ENCODE measurements around the gene USP32.

The USP32 gene

DNA sequence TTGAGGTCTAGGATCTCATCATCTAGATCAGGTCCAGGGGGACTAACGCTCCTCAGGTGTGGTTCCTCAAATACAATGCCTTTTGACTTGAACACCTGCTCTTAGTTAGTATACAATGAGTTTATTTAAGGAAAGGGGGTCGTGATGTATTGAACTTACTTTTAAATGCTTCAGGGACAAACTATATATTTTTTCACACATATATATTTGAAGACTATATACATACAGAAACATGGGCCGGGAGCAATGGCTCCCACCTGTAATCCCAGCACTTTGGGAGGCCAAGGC, 11.5 kb upstream of the USP32 start:
- Histone ChIP-seq H2AFZ (ENCODE audit: low read length) (no peak overlapping the region), H3K9ac (ENCODE audit: low read depth, low read length, poor library complexity, severe bottlenecking) (no peak overlapping the region), H3K27me3 (ENCODE audit: insufficient read depth, low read length, poor library complexity, severe bottlenecking) (no peaks in the 10 kb centered on the region), H3K4me2 (ENCODE audit: low read depth, low read length, poor library complexity, severe bottlenecking) (no peak overlapping the region), H3K36me3 (ENCODE audit: insufficient read depth, low read length) (no peaks in the 10 kb centered on the region), H4K20me1 (ENCODE audit: insufficient read depth, low read length, poor library complexity, severe bottlenecking) (no peaks in the 10 kb centered on the region), H3K4me3 (ENCODE audit: low read length, poor library complexity, severe bottlenecking) (no peak overlapping the region), H3K9me3 (ENCODE audit: insufficient read depth, low read depth, low read length) (no peaks in the 10 kb centered on the region), H3K79me2 (ENCODE audit: insufficient read depth, low read length) (no peaks in the 10 kb centered on the region), H3K9me2 (replicated peaks; ENCODE audit: low read depth, low read length) (no peaks in the 10 kb centered on the region), H3F3A (ENCODE audit: low read depth) (no peaks in the 10 kb centered on the region), H3K4me1 (ENCODE audit: insufficient read depth, low read length, poor library complexity, severe bottlenecking) (peaks cover 1% of the 10 kb centered on the region)
- TF ChIP-seq, protein P1, sequence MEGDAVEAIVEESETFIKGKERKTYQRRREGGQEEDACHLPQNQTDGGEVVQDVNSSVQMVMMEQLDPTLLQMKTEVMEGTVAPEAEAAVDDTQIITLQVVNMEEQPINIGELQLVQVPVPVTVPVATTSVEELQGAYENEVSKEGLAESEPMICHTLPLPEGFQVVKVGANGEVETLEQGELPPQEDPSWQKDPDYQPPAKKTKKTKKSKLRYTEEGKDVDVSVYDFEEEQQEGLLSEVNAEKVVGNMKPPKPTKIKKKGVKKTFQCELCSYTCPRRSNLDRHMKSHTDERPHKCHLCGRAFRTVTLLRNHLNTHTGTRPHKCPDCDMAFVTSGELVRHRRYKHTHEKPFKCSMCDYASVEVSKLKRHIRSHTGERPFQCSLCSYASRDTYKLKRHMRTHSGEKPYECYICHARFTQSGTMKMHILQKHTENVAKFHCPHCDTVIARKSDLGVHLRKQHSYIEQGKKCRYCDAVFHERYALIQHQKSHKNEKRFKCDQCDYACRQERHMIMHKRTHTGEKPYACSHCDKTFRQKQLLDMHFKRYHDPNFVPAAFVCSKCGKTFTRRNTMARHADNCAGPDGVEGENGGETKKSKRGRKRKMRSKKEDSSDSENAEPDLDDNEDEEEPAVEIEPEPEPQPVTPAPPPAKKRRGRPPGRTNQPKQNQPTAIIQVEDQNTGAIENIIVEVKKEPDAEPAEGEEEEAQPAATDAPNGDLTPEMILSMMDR (conservative IDR thresholded peaks at IDR 0.05; ENCODE audit: low read length): no peak
- TF ChIP-seq EZH2phosphoT487 (IDR thresholded peaks at IDR 0.05; ENCODE audit: borderline replicate concordance): no peak

DNA sequence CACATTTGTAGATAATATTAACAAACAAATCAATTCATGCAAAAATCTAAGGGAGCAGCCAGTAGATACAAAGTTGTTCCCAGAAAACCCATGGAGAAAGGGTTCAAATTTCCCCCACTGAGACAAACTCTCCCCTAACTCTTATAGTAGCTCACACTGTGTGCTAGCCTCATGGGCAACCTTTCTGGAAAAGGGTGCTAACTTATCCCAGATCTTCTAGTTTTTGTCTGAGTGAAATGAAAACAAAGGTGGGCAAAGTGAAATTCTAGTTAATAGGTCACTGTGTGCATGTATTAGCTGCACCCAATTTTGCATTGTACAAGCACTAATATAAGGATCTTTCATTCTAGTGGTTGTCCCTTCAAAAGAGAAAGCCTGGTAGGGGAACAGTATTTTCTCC, 9.9 kb upstream of the USP32 start:
- Histone ChIP-seq H3F3A (ENCODE audit: low read depth) (no peaks in the 10 kb centered on the region), H3K27me3 (ENCODE audit: insufficient read depth, low read length, poor library complexity, severe bottlenecking) (no peaks in the 10 kb centered on the region), H3K36me3 (ENCODE audit: insufficient read depth, low read length) (no peaks in the 10 kb centered on the region), H2AFZ (ENCODE audit: low read length) (peak overlapping the region; percentile 63; the same call in 1 of the 2 replicates), H3K79me2 (ENCODE audit: insufficient read depth, low read length) (no peaks in the 10 kb centered on the region), H3K9me2 (replicated peaks; ENCODE audit: low read depth, low read length) (no peaks in the 10 kb centered on the region), H3K4me2 (ENCODE audit: low read depth, low read length, poor library complexity, severe bottlenecking) (no peak overlapping the region), H3K9me3 (ENCODE audit: insufficient read depth, low read depth, low read length) (no peaks in the 10 kb centered on the region), H3K4me3 (ENCODE audit: low read length, poor library complexity, severe bottlenecking) (no peak overlapping the region), H4K20me1 (ENCODE audit: insufficient read depth, low read length, poor library complexity, severe bottlenecking) (no peaks in the 10 kb centered on the region), H3K4me1 (ENCODE audit: insufficient read depth, low read length, poor library complexity, severe bottlenecking) (peaks cover 11% of the 10 kb centered on the region), H3K9ac (ENCODE audit: low read depth, low read length, poor library complexity, severe bottlenecking) (no peak overlapping the region)
- TF ChIP-seq, protein P1 (conservative IDR thresholded peaks at IDR 0.05; ENCODE audit: low read length): no peak
- no peak for TF ChIP-seq EZH2phosphoT487 (IDR thresholded peaks at IDR 0.05; ENCODE audit: borderline replicate concordance)

DNA sequence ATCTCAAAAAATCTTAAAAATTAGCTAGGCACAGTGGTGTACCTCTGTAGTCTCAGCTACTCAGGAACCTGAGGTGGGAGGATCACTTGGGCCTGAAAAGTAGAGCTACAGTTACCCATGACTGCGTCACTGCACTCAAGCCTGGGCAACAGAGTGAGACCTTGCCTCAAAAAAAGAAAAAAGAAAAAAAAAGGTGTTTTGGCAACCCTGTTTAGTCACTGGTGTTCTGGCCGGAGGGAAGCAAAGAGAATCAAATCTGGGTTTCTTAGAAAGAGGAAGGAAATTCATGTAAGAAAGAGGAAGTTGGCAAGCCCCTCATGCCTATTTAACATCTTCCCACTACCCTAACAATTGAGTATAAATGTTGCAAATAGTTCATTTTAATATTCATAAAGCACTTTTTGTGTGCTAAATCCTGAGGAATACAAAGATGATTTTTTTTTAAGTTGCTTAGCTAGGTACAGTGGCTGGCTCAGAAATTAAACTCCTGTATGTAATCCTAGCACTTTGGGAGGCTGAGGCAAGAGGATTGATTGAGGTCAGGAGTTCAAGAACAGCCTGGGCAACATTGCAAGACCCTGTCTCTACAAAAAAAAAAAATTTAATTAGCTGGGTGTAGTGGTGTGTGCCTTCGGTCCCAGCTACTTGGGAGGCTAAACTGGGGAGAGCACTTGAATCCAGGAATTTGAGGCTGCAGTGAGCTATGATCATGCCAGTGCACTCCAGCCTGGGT, 6.5 kb upstream of the USP32 start:
- TF ChIP-seq, protein P1 (conservative IDR thresholded peaks at IDR 0.05; ENCODE audit: low read length): no peak
- Histone ChIP-seq H2AFZ (ENCODE audit: low read length) (no peak overlapping the region), H4K20me1 (ENCODE audit: insufficient read depth, low read length, poor library complexity, severe bottlenecking) (no peaks in the 10 kb centered on the region), H3K79me2 (ENCODE audit: insufficient read depth, low read length) (no peaks in the 10 kb centered on the region), H3K4me2 (ENCODE audit: low read depth, low read length, poor library complexity, severe bottlenecking) (no peak overlapping the region), H3K9me2 (replicated peaks; ENCODE audit: low read depth, low read length) (no peaks in the 10 kb centered on the region), H3K4me3 (ENCODE audit: low read length, poor library complexity, severe bottlenecking) (no peak overlapping the region), H3K36me3 (ENCODE audit: insufficient read depth, low read length) (no peaks in the 10 kb centered on the region), H3K4me1 (ENCODE audit: insufficient read depth, low read length, poor library complexity, severe bottlenecking) (peaks cover 17% of the 10 kb centered on the region), H3F3A (ENCODE audit: low read depth) (no peaks in the 10 kb centered on the region), H3K9me3 (ENCODE audit: insufficient read depth, low read depth, low read length) (no peaks in the 10 kb centered on the region), H3K9ac (ENCODE audit: low read depth, low read length, poor library complexity, severe bottlenecking) (no peak overlapping the region), H3K27me3 (ENCODE audit: insufficient read depth, low read length, poor library complexity, severe bottlenecking) (no peaks in the 10 kb centered on the region)

Measured in Loucy (cell line).